CD8-positive, alpha-beta memory T cell (primary cell): ENCODE data around the gene NR6A1. TPM values are rescaled to one million over a fixed set of nuclear protein-coding genes. Genes with fewer than 3 reads are reported as not detected.

ENCODE experiments used
- CTCF ChIA-PET: fragments of 350-600 bp; sonication (Branson Sonifier 250); formaldehyde crosslinking; loops from one replicate; lab custom pipeline; 2021; ENCODE audit warnings: antibody characterized with exemption; lab: Charles Lee
- POLR2A ChIA-PET: fragments of 350-600 bp; sonication (Branson Sonifier 250); formaldehyde crosslinking; loops from one replicate; lab custom pipeline; 2021; ENCODE audit warnings: antibody characterized with exemption; lab: Charles Lee
- DNase-seq, 5 donors: peaks; one replicate each; pipeline versions ENCODE4 v3.0.0 to v3.0.0-alpha.2; 2020 to 2022; ENCODE audit warnings: mixed read lengths in 1 of 5
- H3K27ac ChIP-seq: one replicate; pipeline ENCODE4 v1.7.0; 2013; ENCODE audit warnings: low read depth, mild to moderate bottlenecking, low read length, moderate library complexity
- H3K27me3 ChIP-seq: 2 replicates; pipeline ENCODE4 v1.7.0; 2013; ENCODE audit warnings: low read length, mild to moderate bottlenecking; ENCODE audit not compliant: insufficient read depth, poor library complexity, severe bottlenecking
- H3K36me3 ChIP-seq: 2 replicates; pipeline ENCODE4 v1.7.0; 2013; ENCODE audit warnings: mild to moderate bottlenecking, low read length, moderate library complexity; ENCODE audit not compliant: insufficient read depth
- H3K4me1 ChIP-seq: 2 replicates; pipeline ENCODE4 v1.7.0; 2013; ENCODE audit warnings: mild to moderate bottlenecking, low read length, moderate library complexity; ENCODE audit not compliant: insufficient read depth
- H3K4me3 ChIP-seq: 2 replicates; pipeline ENCODE4 v1.7.0; 2013; ENCODE audit warnings: mild to moderate bottlenecking, low read length
- H3K9me3 ChIP-seq: 2 replicates; pipeline ENCODE4 v1.7.0; 2013; ENCODE audit warnings: mild to moderate bottlenecking, low read length
- H3K27ac Mint-ChIP-seq, 8 donors: one replicate each; pipeline ENCODE4 v1.8.0; 2020 to 2021; ENCODE audit warnings: mixed read lengths in 8 of 8, mild to moderate bottlenecking in 6 of 8, inconsistent platforms in 3 of 8, moderate library complexity in 3 of 8
- H3K27me3 Mint-ChIP-seq, 2 donors: one replicate each; pipeline ENCODE4 v1.8.0; 2020 to 2021; ENCODE audit warnings: mixed read lengths in 2 of 2, mild to moderate bottlenecking in 1 of 2, moderate library complexity in 1 of 2
- H3K36me3 Mint-ChIP-seq, 3 donors: one replicate each; pipeline ENCODE4 v1.8.0; 2020 to 2021; ENCODE audit warnings: mixed read lengths in 3 of 3, inconsistent platforms in 1 of 3, mild to moderate bottlenecking in 1 of 3
- H3K4me1 Mint-ChIP-seq, 3 donors: one replicate each; pipeline ENCODE4 v1.8.0; 2020 to 2021; ENCODE audit warnings: mixed read lengths in 3 of 3, inconsistent platforms in 1 of 3, mild to moderate bottlenecking in 1 of 3
- H3K4me3 Mint-ChIP-seq, 7 donors: one replicate each; pipeline ENCODE4 v1.8.0; 2020 to 2021; ENCODE audit warnings: mixed read lengths in 7 of 7, mild to moderate bottlenecking in 6 of 7, moderate library complexity in 4 of 7, inconsistent platforms in 2 of 7
- H3K9me3 Mint-ChIP-seq, 5 donors: one replicate each; pipeline ENCODE4 v1.8.0; 2020 to 2022; ENCODE audit warnings: mixed read lengths in 5 of 5, mild to moderate bottlenecking in 3 of 5, moderate library complexity in 2 of 5, inconsistent platforms in 1 of 5
- polyA plus RNA-seq: library from polyadenylated mRNA; unstranded; fragments of 300-500 nt; fragmentation: Illumina TruSeq; gene quantifications from one replicate; pipeline ENCODE4 v1.2.3, GENCODE V29; 2021
- total RNA-seq, 2 experiments: library from RNA; stranded (reverse); gene quantifications; one replicate each; pipeline ENCODE4 v1.2.3, GENCODE V29; 2021

Gene NR6A1
- total and polyA plus RNA-seq, 3 experiments from 2014 or later = 2.4 to 3.0 TPM; not detected in 1

- H3K27me3 Mint-ChIP-seq = peaks cover 0 to 13% of the 10 kb centered on the region in 2 donors
- Histone ChIP-seq H3K27me3 (no peaks in the 10 kb centered on the region), H3K9me3 (no peaks in the 10 kb centered on the region), H3K4me1 (no peaks in the 10 kb centered on the region), H3K36me3 (no peaks in the 10 kb centered on the region), H3K4me3 (no peak overlapping the region), H3K27ac (no peak overlapping the region)
- no peak overlapping the region for H3K4me3 Mint-ChIP-seq
- no peaks in the 10 kb centered on the region for H3K36me3 Mint-ChIP-seq
- H3K27ac Mint-ChIP-seq = no peak overlapping the region
- no peaks in the 10 kb centered on the region for H3K4me1 Mint-ChIP-seq
- no peaks in the 10 kb centered on the region for H3K9me3 Mint-ChIP-seq
- DNase-seq = no peak
- POLR2A ChIA-PET = no interaction called here
- CTCF ChIA-PET = no interaction called here
Measured at GRCh38 chr9:124485201-124485600, 285.9 kb downstream of the NR6A1 start.

GRCh38 chr9:124483481-124483880, 287.6 kb downstream of the NR6A1 start:
- H3K36me3 ChIP-seq = no peaks in the 10 kb centered on the region
- no peak overlapping the region for H3K4me3 Mint-ChIP-seq
- no peaks in the 10 kb centered on the region for H3K4me1 Mint-ChIP-seq
- peaks cover 3 to 17% of the 10 kb centered on the region in 2 donors for H3K27me3 Mint-ChIP-seq
- H3K27ac Mint-ChIP-seq = no peak overlapping the region
- H3K9me3 ChIP-seq = no peaks in the 10 kb centered on the region
- no peaks in the 10 kb centered on the region for H3K4me1 ChIP-seq
- H3K36me3 Mint-ChIP-seq = no peaks in the 10 kb centered on the region
- ChIA-PET CTCF (no interaction called here), POLR2A (no interaction called here)
- no peak for DNase-seq
- no peaks in the 10 kb centered on the region for H3K27me3 ChIP-seq
- H3K9me3 Mint-ChIP-seq = no peaks in the 10 kb centered on the region
- H3K27ac ChIP-seq = no peak overlapping the region
- H3K4me3 ChIP-seq = no peak overlapping the region

- Mint-ChIP-seq H3K4me3 (no peak overlapping the region), H3K4me1 (no peaks in the 10 kb centered on the region)
- POLR2A ChIA-PET = no interaction called here
Measured at GRCh38 chr9:124482431-124483031, 288.6 kb downstream of the NR6A1 start.

GRCh38 chr9:124481115-124481514, 290.0 kb downstream of the NR6A1 start:
- Histone ChIP-seq H3K4me3 (no peak overlapping the region), H3K36me3 (no peaks in the 10 kb centered on the region), H3K4me1 (no peaks in the 10 kb centered on the region), H3K9me3 (no peaks in the 10 kb centered on the region), H3K27me3 (no peaks in the 10 kb centered on the region), H3K27ac (no peak overlapping the region)
- Mint-ChIP-seq H3K4me3 (no peak overlapping the region), H3K36me3 (no peaks in the 10 kb centered on the region), H3K27ac (no peak overlapping the region), H3K27me3 (peaks cover 4 to 21% of the 10 kb centered on the region in 2 donors), H3K4me1 (no peaks in the 10 kb centered on the region), H3K9me3 (no peaks in the 10 kb centered on the region)
- ChIA-PET POLR2A (no interaction called here), CTCF (no interaction called here)
- no peak for DNase-seq

More at GRCh38 chr9:124482431-124483031, 288.6 kb downstream of the NR6A1 start:
- H3K27ac Mint-ChIP-seq = no peak overlapping the region
- Histone ChIP-seq H3K4me1 (no peaks in the 10 kb centered on the region), H3K9me3 (no peaks in the 10 kb centered on the region), H3K4me3 (no peak overlapping the region), H3K27ac (no peak overlapping the region), H3K27me3 (no peaks in the 10 kb centered on the region), H3K36me3 (no peaks in the 10 kb centered on the region)
- DNase-seq = no peak
- H3K9me3 Mint-ChIP-seq = no peaks in the 10 kb centered on the region
- H3K36me3 Mint-ChIP-seq = no peaks in the 10 kb centered on the region
- H3K27me3 Mint-ChIP-seq = peaks cover 3 to 16% of the 10 kb centered on the region in 2 donors
- CTCF ChIA-PET = no interaction called here

- no peaks in the 10 kb centered on the region for H3K9me3 ChIP-seq
- no peak for DNase-seq
- H3K27ac ChIP-seq = no peak overlapping the region
- Mint-ChIP-seq H3K4me3 (no peak overlapping the region), H3K9me3 (no peaks in the 10 kb centered on the region), H3K36me3 (no peaks in the 10 kb centered on the region), H3K4me1 (no peaks in the 10 kb centered on the region), H3K27ac (no peak overlapping the region), H3K27me3 (peaks cover 7 to 21% of the 10 kb centered on the region in 2 donors)
- H3K4me3 ChIP-seq = no peak overlapping the region
- no peaks in the 10 kb centered on the region for H3K36me3 ChIP-seq
- CTCF ChIA-PET = no interaction called here
- no peaks in the 10 kb centered on the region for H3K4me1 ChIP-seq
- no peaks in the 10 kb centered on the region for H3K27me3 ChIP-seq
- POLR2A ChIA-PET = no interaction called here
Measured at GRCh38 chr9:124480621-124480981, 290.5 kb downstream of the NR6A1 start.

GRCh38 chr9:124479947-124480620, 291.0 kb downstream of the NR6A1 start:
- Histone ChIP-seq H3K9me3 (no peaks in the 10 kb centered on the region), H3K4me1 (no peaks in the 10 kb centered on the region), H3K4me3 (no peak overlapping the region), H3K27ac (no peak overlapping the region), H3K36me3 (no peaks in the 10 kb centered on the region), H3K27me3 (no peaks in the 10 kb centered on the region)
- Mint-ChIP-seq H3K4me3 (no peak overlapping the region), H3K27ac (no peak overlapping the region), H3K4me1 (no peaks in the 10 kb centered on the region), H3K9me3 (no peaks in the 10 kb centered on the region), H3K36me3 (no peaks in the 10 kb centered on the region), H3K27me3 (peaks cover 7 to 21% of the 10 kb centered on the region in 2 donors)
- POLR2A ChIA-PET = no interaction called here
- no peak for DNase-seq
- CTCF ChIA-PET = no interaction called here

GRCh38 chr9:124479371-124479770, 291.7 kb downstream of the NR6A1 start:
- Histone ChIP-seq H3K36me3 (no peaks in the 10 kb centered on the region), H3K4me3 (no peak overlapping the region), H3K27ac (no peak overlapping the region), H3K27me3 (no peaks in the 10 kb centered on the region), H3K4me1 (no peaks in the 10 kb centered on the region), H3K9me3 (no peaks in the 10 kb centered on the region)
- DNase-seq = no peak
- H3K36me3 Mint-ChIP-seq = no peaks in the 10 kb centered on the region
- H3K27me3 Mint-ChIP-seq = peaks cover 7 to 21% of the 10 kb centered on the region in 2 donors
- no peak overlapping the region for H3K27ac Mint-ChIP-seq
- H3K4me3 Mint-ChIP-seq = no peak overlapping the region
- CTCF ChIA-PET = no interaction called here
- POLR2A ChIA-PET = no interaction called here
- H3K4me1 Mint-ChIP-seq = no peaks in the 10 kb centered on the region
- no peaks in the 10 kb centered on the region for H3K9me3 Mint-ChIP-seq

GRCh38 chr9:124478354-124478753, 292.8 kb downstream of the NR6A1 start:
- Histone ChIP-seq H3K27me3 (no peaks in the 10 kb centered on the region), H3K27ac (no peak overlapping the region), H3K36me3 (no peaks in the 10 kb centered on the region), H3K9me3 (no peaks in the 10 kb centered on the region), H3K4me3 (no peak overlapping the region), H3K4me1 (no peaks in the 10 kb centered on the region)
- CTCF ChIA-PET = no interaction called here
- no peaks in the 10 kb centered on the region for H3K36me3 Mint-ChIP-seq
- POLR2A ChIA-PET = no interaction called here
- H3K4me1 Mint-ChIP-seq = no peaks in the 10 kb centered on the region
- no peak for DNase-seq
- no peak overlapping the region for H3K4me3 Mint-ChIP-seq
- H3K27ac Mint-ChIP-seq = no peak overlapping the region
- no peaks in the 10 kb centered on the region for H3K9me3 Mint-ChIP-seq
- peaks cover 11 to 28% of the 10 kb centered on the region in 2 donors for H3K27me3 Mint-ChIP-seq
